IMR-90 (cell line): ENCODE data around the gene PEX7. TPM values are rescaled to one million over a fixed set of nuclear protein-coding genes. Genes with fewer than 3 reads are reported as not detected.

Source experiments
- ATAC-seq: fragments of 200-7000 bp; cut with Tn5 transposase; 2 replicates; pipeline ENCODE4 v1.9.1; 2020; ENCODE audit warnings: low read depth, mild to moderate bottlenecking, moderate library complexity
- BruUV-seq: library from RNA; stranded (reverse); fragments of 400-500 nt; replicated peaks from 2 replicates; lab custom pipeline; 2021; lab: Mats Ljungman, UMichigan
- CTCF ChIA-PET: fragments of 300-600 bp; formaldehyde crosslinking; extraction: SDS; loops from one replicate; lab custom pipeline; 2021; ENCODE audit warnings: antibody characterized with exemption; lab: Yijun Ruan, JAX
- POLR2A ChIA-PET: fragments of 300-600 bp; sonication (Branson Sonifier 250); formaldehyde crosslinking; loops from one replicate; lab custom pipeline; 2022; ENCODE audit warnings: antibody characterized with exemption; ENCODE audit not compliant: unreplicated experiment; lab: Charles Lee
- DNase-seq: peaks from one replicate; pipeline ENCODE4 v3.0.0; 2013
- H2AFZ ChIP-seq: replicated peaks from 2 replicates; pipeline ENCODE3; 2013; ENCODE audit warnings: low read length, mild to moderate bottlenecking; ENCODE audit not compliant: poor library complexity
- H2AK5ac ChIP-seq: 2 replicates; pipeline ENCODE4 v1.6.1; 2013; ENCODE audit warnings: low read depth, low read length, inconsistent platforms
- H2AK9ac ChIP-seq: replicated peaks from 2 replicates; pipeline ENCODE3; 2013; ENCODE audit warnings: mild to moderate bottlenecking, low read depth, low read length, moderate library complexity; ENCODE audit not compliant: poor library complexity
- H2BK120ac ChIP-seq: 2 replicates; pipeline ENCODE4 v1.6.1; 2013; ENCODE audit warnings: low read depth, low read length, inconsistent platforms
- H2BK15ac ChIP-seq: 3 replicates; pipeline ENCODE4 v1.6.1; 2013; ENCODE audit warnings: low read depth, low read length, inconsistent platforms
- H2BK20ac ChIP-seq: 2 replicates; pipeline ENCODE4 v1.6.1; 2013; ENCODE audit warnings: low read depth, mild to moderate bottlenecking, inconsistent platforms, low read length, moderate library complexity
- H2BK5ac ChIP-seq: 2 replicates; pipeline ENCODE4 v1.6.1; 2013; ENCODE audit warnings: mild to moderate bottlenecking, low read depth, low read length, inconsistent platforms; ENCODE audit not compliant: poor library complexity, severe bottlenecking
- H3K14ac ChIP-seq: replicated peaks from 2 replicates; pipeline ENCODE4 v1.6.1; 2013; ENCODE audit warnings: low read depth, low read length, inconsistent platforms
- H3K18ac ChIP-seq: 2 replicates; pipeline ENCODE4 v1.6.1; 2013; ENCODE audit warnings: low read depth, low read length, control low read depth
- H3K23ac ChIP-seq: 2 replicates; pipeline ENCODE4 v1.6.1; 2013; ENCODE audit warnings: low read depth, low read length, inconsistent platforms
- H3K27ac ChIP-seq: 2 replicates; pipeline ENCODE4 v1.5.1; 2013; ENCODE audit warnings: mild to moderate bottlenecking, control low read depth, low read length; ENCODE audit not compliant: insufficient read depth
- H3K27me3 ChIP-seq: 2 replicates; pipeline ENCODE4 v1.6.1; 2013; ENCODE audit warnings: low read length; ENCODE audit not compliant: control insufficient read depth, insufficient read depth
- H3K36me3 ChIP-seq: 2 replicates; pipeline ENCODE4 v1.6.1; 2013; ENCODE audit warnings: low read length, mixed read lengths; ENCODE audit not compliant: control insufficient read depth, insufficient read depth
- H3K4ac ChIP-seq: 2 replicates; pipeline ENCODE4 v1.6.1; 2013; ENCODE audit warnings: low read depth, low read length, inconsistent platforms
- H3K4me1 ChIP-seq: 2 replicates; pipeline ENCODE4 v1.6.1; 2013; ENCODE audit warnings: low read length, mixed read lengths; ENCODE audit not compliant: control insufficient read depth, insufficient read depth
- H3K4me2 ChIP-seq: 2 replicates; pipeline ENCODE4 v1.6.1; 2013; ENCODE audit warnings: low read depth, mild to moderate bottlenecking, control low read depth, low read length, moderate library complexity
- H3K4me3 ChIP-seq: 2 replicates; pipeline ENCODE4 v1.5.1; 2013; ENCODE audit warnings: low read depth, mild to moderate bottlenecking, control low read depth, low read length, moderate library complexity; ENCODE audit not compliant: insufficient read depth
- H3K56ac ChIP-seq: 2 replicates; pipeline ENCODE4 v1.6.1; 2013; ENCODE audit warnings: low read length, inconsistent platforms; ENCODE audit not compliant: insufficient read depth; ENCODE audit errors: extremely low read depth
- H3K79me1 ChIP-seq, 2 experiments: 2 replicates each; pipeline ENCODE4 v1.6.1; 2013; ENCODE audit warnings: low read length in 2 of 2, inconsistent platforms in 1 of 2, low read depth in 1 of 2
- H3K9ac ChIP-seq: 2 replicates; pipeline ENCODE4 v1.6.1; 2013; ENCODE audit warnings: low read depth, low read length, control low read depth
- H3K9me1 ChIP-seq: 2 replicates; pipeline ENCODE4 v1.6.1; 2013; ENCODE audit warnings: low read length, inconsistent platforms; ENCODE audit not compliant: insufficient read depth
- H3K9me3 ChIP-seq: 2 replicates; pipeline ENCODE4 v1.6.1; 2013; ENCODE audit warnings: low read length; ENCODE audit not compliant: control insufficient read depth, insufficient read depth
- H4K20me1 ChIP-seq: 2 replicates; pipeline ENCODE4 v1.6.1; 2013; ENCODE audit warnings: low read length, inconsistent platforms; ENCODE audit not compliant: insufficient read depth
- H4K5ac ChIP-seq: 2 replicates; pipeline ENCODE4 v1.6.1; 2013; ENCODE audit warnings: mild to moderate bottlenecking, low read depth, low read length, control low read depth
- H4K8ac ChIP-seq, 2 experiments: 2 replicates each; pipeline ENCODE4 v1.6.1; 2013; ENCODE audit warnings: low read depth in 2 of 2, low read length in 2 of 2, control low read depth in 1 of 2, inconsistent platforms in 1 of 2
- H4K91ac ChIP-seq: 2 replicates; pipeline ENCODE4 v1.6.1; 2013; ENCODE audit warnings: low read depth, low read length, inconsistent platforms; ENCODE audit not compliant: insufficient read depth
- CEBPB ChIP-seq: IDR thresholded peaks from 2 replicates; pipeline ENCODE4 v1.6.1; 2012; ENCODE audit warnings: low read depth, low read length, improper control_type of control experiment
- FOS ChIP-seq: fragments of 150-350 bp; IDR thresholded peaks from 2 replicates; pipeline ENCODE4 v1.6.1; 2016; ENCODE audit warnings: low read depth, low read length
- WGBS, 2 experiments: methylation state at CpG; one replicate each; pipeline versions ENCODE4 v1.1.5 to v1.1.7; 2013; ENCODE audit warnings: missing lambda C conversion rate in 2 of 2; ENCODE audit not compliant: insufficient read length in 1 of 2; ENCODE audit errors: extremely low coverage in 2 of 2; 5-methylcytosine and 5-hydroxymethylcytosine counted together
- dilution Hi-C: fragments of 300-500 bp; cut with HindIII; formaldehyde crosslinking; loops from one replicate; pipeline ENCODE4 v1.14.3; 2018; ENCODE audit warnings: low sequenced_read_pairs; ENCODE audit not compliant: unreplicated experiment
- in situ Hi-C: fragments of 300-500 bp; cut with MboI; formaldehyde crosslinking; loops from 3 replicates; pipeline ENCODE4 v1.14.3; 2019; ENCODE audit warnings: low sequenced_read_pairs, inconsistent platforms, mixed read lengths
- intact Hi-C: fragments of 100-400 bp; cut with micrococcal nuclease; formaldehyde crosslinking; loops from 2 replicates; pipeline ENCODE4 v1.10.0; 2022
- polyA plus RNA-seq, 3 experiments: library from polyadenylated mRNA; depleted of rRNA; stranded (reverse); fragments of >200 nt; gene quantifications; 2 replicates each; pipeline ENCODE4 v1.2.3, GENCODE V29; 2012; ENCODE audit warnings: low replicate concordance in 1 of 3
- total RNA-seq: library from RNA; depleted of rRNA; stranded (reverse); fragments of >200 nt; gene quantifications from 2 replicates; pipeline ENCODE4 v1.2.3, GENCODE V29; 2012
- TF ChIP-seq, protein P1 (sequence below): fragments of 150-350 bp; IDR thresholded peaks from 2 replicates; pipeline ENCODE4 v1.6.1; 2017; ENCODE audit warnings: mild to moderate bottlenecking, antibody characterized with exemption, low read length, low read depth

PEX7 gene
- total and polyA plus RNA-seq, 2 of the 4 experiments (the other 2 are of a cell fraction) = 5.4 to 7.0 TPM

DNA sequence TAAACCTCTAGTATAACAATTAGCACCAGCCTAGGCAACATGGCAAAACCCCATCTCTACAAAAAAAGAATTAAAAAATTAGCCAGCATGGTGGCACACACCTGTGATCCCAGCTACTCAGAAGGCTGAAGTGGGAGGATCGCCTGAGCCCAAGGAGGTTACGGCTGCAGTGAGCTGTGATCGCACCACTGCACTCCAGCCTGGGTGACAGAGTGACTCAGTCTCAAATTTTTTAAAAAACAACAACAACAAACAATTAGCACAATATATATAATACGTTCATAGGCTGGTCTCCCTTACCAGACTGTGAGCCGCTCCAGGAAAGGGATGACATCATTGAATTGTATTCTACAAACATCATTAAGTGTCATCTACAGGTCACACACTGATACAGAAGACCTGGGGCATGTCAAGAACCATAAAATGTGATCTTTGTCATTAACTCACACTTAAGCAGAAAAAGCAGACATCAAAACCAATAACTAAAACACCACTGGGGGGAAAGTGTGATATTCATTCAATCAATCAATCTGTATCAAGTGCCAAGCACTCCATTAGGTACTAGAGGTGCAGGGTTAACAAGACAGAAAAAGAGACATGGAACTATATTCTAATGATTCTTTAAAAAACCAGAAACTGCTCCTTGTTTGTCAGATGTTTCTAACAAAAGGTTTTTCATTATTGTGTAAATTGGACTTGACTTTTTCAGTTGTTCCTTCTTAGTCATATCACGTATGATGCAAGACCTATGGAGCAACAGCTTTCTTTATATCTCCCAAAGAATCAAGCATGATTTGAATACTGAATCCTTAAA is 48.0 kb upstream of the PEX7 start:
- ATAC-seq (peak; percentile 44; the same call in 1 of the 2 replicates), DNase-seq (peak; percentile 85)
- Histone ChIP-seq H3K14ac (peak overlapping the region; percentile 63; the same call in 1 of the 2 replicates), H4K20me1 (peaks cover 15% of the 10 kb centered on the region; the same call in 1 of the 2 replicates), H2BK20ac (peak overlapping the region; percentile 27), H3K4me2 (0 out of 2 replicates have a peak overlapping the region, but pooled peaks have one; percentile 76), H3K4me1 (peaks cover 5% of the 10 kb centered on the region; the same call in 1 of the 2 replicates), H4K5ac (0 out of 2 replicates have a peak overlapping the region, but pooled peaks have one; percentile 49), H4K8ac (peak overlapping the region in 1 of 2 experiments; percentile 50; a peak in 2 of 4 replicates), H3K9me3 (no peaks in the 10 kb centered on the region), H3K9ac (no peak overlapping the region), H3K56ac (no peak overlapping the region), H2BK120ac (peak overlapping the region; percentile 30), H2AK9ac (no peak overlapping the region), H3K79me1 (peaks cover 37 to 69% of the 10 kb centered on the region in 2 experiments), H2AK5ac (peak overlapping the region; percentile 56; the same call in 1 of the 2 replicates), H2AFZ (no peak overlapping the region), H3K27me3 (no peaks in the 10 kb centered on the region), H3K27ac (peak overlapping the region; percentile 32), H3K4me3 (no peak overlapping the region), H2BK15ac (peak overlapping the region; percentile 77; the same call in 2 of the 3 replicates), H4K91ac (no peak overlapping the region; the same call in 1 of the 2 replicates), H3K9me1 (no peaks in the 10 kb centered on the region), H3K36me3 (no peaks in the 10 kb centered on the region), H2BK5ac (peak overlapping the region; percentile 63), H3K18ac (peak overlapping the region; percentile 86; the same call in 1 of the 2 replicates), H3K23ac (peak overlapping the region; percentile 31; the same call in 1 of the 2 replicates), H3K4ac (peak overlapping the region; percentile 50; the same call in 1 of the 2 replicates)
- ChIA-PET CTCF (no interaction called here), POLR2A (no interaction called here)
- WGBS, 2 experiments = 86% methylated on average over 1 of the region's 6 CpGs; no CpG with 5 or more reads in 1 of the 2 experiments
- no TSS peak for BruUV-seq
- intact Hi-C loops = no loop called here
- TF ChIP-seq FOS (peak; percentile 72; the same call in 1 of the 2 replicates), CEBPB (peak; percentile 99)
- TF ChIP-seq, protein P1, sequence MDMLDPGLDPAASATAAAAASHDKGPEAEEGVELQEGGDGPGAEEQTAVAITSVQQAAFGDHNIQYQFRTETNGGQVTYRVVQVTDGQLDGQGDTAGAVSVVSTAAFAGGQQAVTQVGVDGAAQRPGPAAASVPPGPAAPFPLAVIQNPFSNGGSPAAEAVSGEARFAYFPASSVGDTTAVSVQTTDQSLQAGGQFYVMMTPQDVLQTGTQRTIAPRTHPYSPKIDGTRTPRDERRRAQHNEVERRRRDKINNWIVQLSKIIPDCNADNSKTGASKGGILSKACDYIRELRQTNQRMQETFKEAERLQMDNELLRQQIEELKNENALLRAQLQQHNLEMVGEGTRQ = no peak
- in situ Hi-C loops = loop anchor here (25.0 kb wide), 1 partner anchor 487 kb away; the partner anchor contains the start of gene BCLAF1
- dilution Hi-C loops = no loop called here
